ENCODE data around the gene OPRD1.
A peak's percentile ranks its signal among the peaks of the same experiment; 100 is the strongest.
"Not testable (repeated sequence)": the region's sequence is repeated elsewhere in the genome, so short reads cannot be mapped to it uniquely, and the experiment has no call there.

The OPRD1 gene

DNA sequence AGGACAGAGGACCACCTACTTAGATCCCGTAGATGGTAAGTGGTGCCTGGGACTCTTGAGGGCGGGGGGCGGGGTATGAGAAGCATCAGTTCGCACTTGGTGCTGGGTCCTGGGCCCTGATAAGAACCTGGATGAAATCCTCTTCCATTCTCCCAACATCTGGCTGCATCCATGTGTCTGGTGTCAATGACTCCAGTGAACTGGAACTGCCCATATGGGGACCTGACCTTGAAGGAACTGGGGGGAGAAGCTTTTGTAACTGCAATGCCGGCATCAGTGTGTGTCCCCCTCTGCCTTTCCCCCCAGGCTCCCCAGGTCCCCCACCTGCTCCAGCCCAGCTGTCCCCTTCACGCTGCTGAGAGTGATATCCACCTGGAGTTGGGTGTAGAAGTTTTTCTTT lies 52.7 kb downstream of the OPRD1 start:
- H3K4me3 ChIP-seq (ENCODE audit: low read depth, low read length): no peak overlapping the region
- TF ChIP-seq, protein P1, sequence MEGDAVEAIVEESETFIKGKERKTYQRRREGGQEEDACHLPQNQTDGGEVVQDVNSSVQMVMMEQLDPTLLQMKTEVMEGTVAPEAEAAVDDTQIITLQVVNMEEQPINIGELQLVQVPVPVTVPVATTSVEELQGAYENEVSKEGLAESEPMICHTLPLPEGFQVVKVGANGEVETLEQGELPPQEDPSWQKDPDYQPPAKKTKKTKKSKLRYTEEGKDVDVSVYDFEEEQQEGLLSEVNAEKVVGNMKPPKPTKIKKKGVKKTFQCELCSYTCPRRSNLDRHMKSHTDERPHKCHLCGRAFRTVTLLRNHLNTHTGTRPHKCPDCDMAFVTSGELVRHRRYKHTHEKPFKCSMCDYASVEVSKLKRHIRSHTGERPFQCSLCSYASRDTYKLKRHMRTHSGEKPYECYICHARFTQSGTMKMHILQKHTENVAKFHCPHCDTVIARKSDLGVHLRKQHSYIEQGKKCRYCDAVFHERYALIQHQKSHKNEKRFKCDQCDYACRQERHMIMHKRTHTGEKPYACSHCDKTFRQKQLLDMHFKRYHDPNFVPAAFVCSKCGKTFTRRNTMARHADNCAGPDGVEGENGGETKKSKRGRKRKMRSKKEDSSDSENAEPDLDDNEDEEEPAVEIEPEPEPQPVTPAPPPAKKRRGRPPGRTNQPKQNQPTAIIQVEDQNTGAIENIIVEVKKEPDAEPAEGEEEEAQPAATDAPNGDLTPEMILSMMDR (IDR thresholded peaks at IDR 0.05; ENCODE audit: low read depth, low read length): no peak

DNA sequence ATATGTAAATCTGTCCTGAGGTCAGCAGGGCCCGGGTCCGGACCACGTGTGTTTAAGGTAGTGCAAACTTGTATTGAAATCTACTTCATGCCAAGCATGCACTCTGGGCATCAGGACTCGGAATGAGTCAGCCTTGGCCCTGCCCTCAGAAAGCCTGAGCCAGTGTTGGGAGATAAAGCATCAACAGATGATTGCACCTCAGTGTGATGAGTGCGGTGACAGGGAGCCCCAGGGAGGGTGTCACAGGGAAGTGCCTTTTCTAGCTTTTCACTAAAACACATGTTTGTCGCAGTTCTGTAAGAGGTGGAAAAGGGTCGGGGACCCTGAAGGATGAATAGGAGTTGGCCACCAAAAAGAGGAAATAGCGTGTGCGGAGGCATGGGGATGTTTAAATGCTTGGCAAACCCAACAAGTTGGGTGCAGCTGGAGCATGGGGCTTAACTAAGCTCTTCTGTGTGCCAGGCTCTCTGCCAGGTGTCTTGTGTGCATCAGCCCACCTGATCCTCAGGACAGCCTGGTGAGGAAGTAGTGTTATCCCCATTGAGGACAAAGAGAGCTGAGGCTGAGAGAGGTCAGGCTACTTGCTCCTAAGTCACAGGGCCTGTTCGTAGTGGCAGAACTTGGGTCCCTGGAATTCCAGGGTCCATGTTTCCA lies 54.2 kb downstream of the OPRD1 start:
- TF ChIP-seq, protein P1 (IDR thresholded peaks at IDR 0.05; ENCODE audit: low read depth, low read length): no peak
- H3K4me3 ChIP-seq (ENCODE audit: low read depth, low read length): no peak overlapping the region

DNA sequence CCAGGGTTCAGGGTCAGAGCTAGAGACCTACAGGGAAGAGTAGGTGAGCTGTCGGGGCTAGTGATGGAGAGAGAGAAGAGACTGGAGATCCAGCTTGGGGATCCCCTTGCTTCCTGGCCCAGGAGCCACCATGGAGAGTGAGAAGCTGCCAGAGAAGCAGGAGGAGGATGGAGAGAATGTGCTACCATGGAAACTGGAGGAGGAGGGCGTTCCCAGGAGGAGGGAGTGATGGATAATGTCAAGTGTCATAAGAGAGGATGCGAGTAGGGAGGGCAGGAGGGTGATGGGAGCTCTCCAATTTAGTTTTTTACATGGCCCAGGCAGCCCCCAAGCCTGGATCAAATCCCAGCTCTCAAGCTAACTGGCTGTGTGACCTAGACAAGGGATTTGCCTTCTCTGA lies 55.9 kb downstream of the OPRD1 start:
- H3K4me3 ChIP-seq (ENCODE audit: low read depth, low read length): no peak overlapping the region
- TF ChIP-seq, protein P1 (IDR thresholded peaks at IDR 0.05; ENCODE audit: low read depth, low read length): no peak

DNA sequence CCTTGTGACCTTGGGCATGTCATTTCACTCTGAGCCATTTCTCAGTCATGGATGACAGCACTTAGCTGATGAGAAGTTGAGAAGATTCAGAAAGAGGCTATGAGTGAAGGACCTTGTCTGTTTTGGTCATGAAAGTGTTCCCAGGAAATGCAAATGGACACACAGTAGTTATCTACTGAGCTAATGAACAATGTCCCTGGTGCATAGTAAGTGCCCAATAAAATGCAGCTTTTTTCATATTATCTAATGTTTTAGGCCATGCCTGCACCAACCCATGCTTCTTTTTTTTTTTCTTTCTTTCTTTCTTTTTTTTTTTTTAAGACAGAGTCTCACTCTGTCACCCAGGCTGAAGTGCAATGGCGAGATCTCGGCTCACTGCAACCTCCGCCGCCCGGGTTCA lies 58.0 kb downstream of the OPRD1 start:
- no peak overlapping the region for H3K4me3 ChIP-seq (ENCODE audit: low read depth, low read length)
- TF ChIP-seq, protein P1 (IDR thresholded peaks at IDR 0.05; ENCODE audit: low read depth, low read length): no peak

DNA sequence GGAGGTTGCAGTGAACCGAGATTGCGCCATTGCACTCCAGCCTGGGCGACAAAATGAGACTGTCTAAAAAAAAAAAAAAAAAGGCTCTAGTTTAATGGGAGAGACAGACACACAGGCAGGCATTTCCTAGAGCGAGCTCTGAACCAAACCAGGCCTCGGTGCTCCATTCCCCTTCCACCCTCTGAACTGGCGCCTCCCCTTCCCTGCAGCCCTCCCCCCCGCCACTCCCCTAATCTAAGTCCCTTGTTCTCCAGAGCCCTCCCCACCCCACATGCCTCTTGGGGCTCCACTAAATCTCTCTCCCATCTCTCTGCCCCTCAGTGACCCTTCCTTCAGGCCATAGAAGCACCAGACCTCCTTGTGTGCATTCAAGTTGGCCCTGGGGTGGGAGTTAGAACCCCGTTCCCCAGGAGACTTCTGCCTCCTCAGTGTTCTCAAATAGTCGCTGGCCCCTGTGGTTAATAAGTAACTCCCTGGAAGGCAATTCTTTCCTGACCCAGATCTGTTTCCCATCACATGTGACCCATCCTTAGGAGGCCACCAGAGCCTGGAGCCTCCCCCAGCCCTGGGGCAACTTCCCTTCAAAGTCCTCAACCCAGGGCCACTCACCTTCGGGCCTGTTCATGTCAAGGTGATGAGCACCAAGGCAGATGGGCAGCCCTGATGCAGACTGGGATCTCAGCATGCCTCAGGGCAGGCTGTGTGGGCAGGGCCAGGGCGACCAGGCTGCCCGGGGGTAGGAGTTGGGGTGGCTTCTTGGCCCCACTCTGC lies 59.8 kb downstream of the OPRD1 start:
- no peak overlapping the region for H3K4me3 ChIP-seq (ENCODE audit: low read depth, low read length)
- TF ChIP-seq, protein P1 (IDR thresholded peaks at IDR 0.05; ENCODE audit: low read depth, low read length): no peak

DNA sequence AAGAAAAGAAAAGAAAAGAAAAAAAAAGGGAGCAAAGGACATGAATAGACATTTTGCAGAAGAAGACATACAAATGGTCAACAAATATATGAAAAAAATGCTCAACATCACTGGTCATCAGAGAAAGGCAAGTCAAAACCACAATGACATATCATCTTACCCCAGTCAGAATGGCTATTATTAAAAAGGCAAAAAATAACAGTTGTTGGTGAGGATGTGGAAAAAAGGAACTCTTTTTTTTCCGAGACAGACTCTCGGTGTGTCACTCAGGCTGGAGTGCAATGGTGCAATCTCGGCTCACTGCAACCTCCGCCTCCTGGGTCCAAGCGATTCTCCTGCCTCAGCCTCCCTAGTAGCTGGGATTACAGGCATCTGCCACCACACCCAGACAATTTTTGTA lies 63.2 kb downstream of the OPRD1 start:
- H3K4me3 ChIP-seq (ENCODE audit: low read depth, low read length): not testable (repeated sequence)

DNA sequence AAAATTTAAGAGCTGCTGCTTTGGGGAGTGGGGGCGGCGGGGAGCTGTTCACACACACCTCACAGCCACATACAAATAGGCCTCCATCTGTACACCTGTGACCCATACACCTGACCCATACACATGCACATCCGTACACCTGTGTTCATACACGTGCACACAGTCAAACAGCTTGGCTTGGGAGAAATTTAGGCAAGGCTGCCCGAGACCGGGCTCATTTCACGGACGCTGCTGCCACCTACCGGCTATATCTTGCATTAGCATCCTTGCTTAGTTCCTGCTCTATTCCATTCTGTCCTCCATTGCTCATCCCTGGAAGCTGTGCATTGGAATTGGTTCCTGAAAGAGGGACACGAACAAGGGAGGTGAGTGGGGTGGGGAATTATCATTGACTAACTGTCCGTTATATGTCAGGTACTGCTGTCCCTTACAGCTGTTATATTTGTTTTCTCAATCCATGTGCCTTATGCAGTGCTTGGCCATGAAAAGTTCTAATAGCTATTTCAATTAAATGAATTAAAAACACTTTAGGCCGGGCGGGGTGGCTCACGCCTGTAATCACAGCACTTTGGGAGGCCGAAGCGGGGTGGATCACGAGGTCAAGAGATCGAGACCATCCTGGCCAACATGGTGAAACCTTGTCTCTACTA lies 65.3 kb downstream of the OPRD1 start:
- H3K4me3 ChIP-seq (ENCODE audit: low read depth, low read length): no peak overlapping the region
- TF ChIP-seq, protein P1 (IDR thresholded peaks at IDR 0.05; ENCODE audit: low read depth, low read length): peak; percentile 75

Measured in WI38 (cell line).